Spleen (tissue), 11 donors: ENCODE data around the gene EP400. TPM values are rescaled to one million over a fixed set of nuclear protein-coding genes. Genes with fewer than 3 reads are reported as not detected.

Source experiments
- DNase-seq: peaks from one replicate; pipeline ENCODE4 v3.0.0-alpha.2; 2020
- H3K27ac ChIP-seq, 8 donors: fragments of 200-600 bp; sonication (generic) in 7 of 8; 1 replicate in 4 of 8; 2 replicates in 4 of 8; pipeline versions ENCODE4 v1.5.0 to v1.8.0; 2016 to 2021; ENCODE audit warnings: inconsistent platforms in 4 of 8, mild to moderate bottlenecking in 4 of 8, moderate library complexity in 1 of 8
- H3K27me3 ChIP-seq, 7 donors: fragments of 200-600 bp; sonication (generic) in 6 of 7; replicated peaks in 1 of 7; 1 replicate in 4 of 7; 2 replicates in 3 of 7; pipeline versions ENCODE4 v1.5.0 to v1.8.0; 2016 to 2021; ENCODE audit warnings: inconsistent platforms in 3 of 7, mild to moderate bottlenecking in 1 of 7
- H3K36me3 ChIP-seq, 6 donors: fragments of 200-600 bp; sonication (generic) in 5 of 6; 1 replicate in 4 of 6; 2 replicates in 2 of 6; pipeline versions ENCODE4 v1.5.0 to v1.8.0; 2016 to 2021; ENCODE audit warnings: inconsistent platforms in 2 of 6
- H3K4me1 ChIP-seq, 6 donors: fragments of 200-600 bp; sonication (generic) in 5 of 6; 1 replicate in 3 of 6; 2 replicates in 3 of 6; pipeline versions ENCODE4 v1.5.0 to v1.8.0; 2016 to 2021; ENCODE audit warnings: inconsistent platforms in 3 of 6
- H3K4me3 ChIP-seq, 8 donors: fragments of 200-600 bp; sonication (generic) in 7 of 8; 1 replicate in 4 of 8; 2 replicates in 4 of 8; pipeline versions ENCODE4 v1.5.0 to v1.8.0; 2016 to 2021; ENCODE audit warnings: inconsistent platforms in 4 of 8, mild to moderate bottlenecking in 4 of 8, moderate library complexity in 2 of 8
- H3K9me3 ChIP-seq, 8 donors: fragments of 200-600 bp; sonication (generic) in 7 of 8; 1 replicate in 4 of 8; 2 replicates in 4 of 8; pipeline versions ENCODE4 v1.5.0 to v1.8.0; 2016 to 2021; ENCODE audit warnings: inconsistent platforms in 4 of 8
- POLR2A ChIP-seq, 3 donors: fragments of 450-650 bp; IDR thresholded peaks; one replicate each; pipeline ENCODE4 v1.5.1; 2017; ENCODE audit warnings: antibody characterized with exemption in 3 of 3, mild to moderate bottlenecking in 1 of 3
- POLR2AphosphoS5 ChIP-seq, 3 donors: sonication (generic); formaldehyde crosslinking; IDR thresholded peaks; one replicate each; pipeline ENCODE4 v1.5.1; 2017; ENCODE audit warnings: antibody characterized with exemption in 3 of 3
- WGBS, 5 donors: extraction: QIAGEN DNeasy Blood & Tissue Kit in 3 of 5; methylation state at CpG; one replicate each; pipeline versions ENCODE4 v1.1.5 to v1.1.7; 2013 to 2018; 5-methylcytosine and 5-hydroxymethylcytosine counted together
- intact Hi-C: fragments of 100-400 bp; cut with DNase I; formaldehyde crosslinking; loops from one replicate; pipeline ENCODE4 v1.15.0; 2023; ENCODE audit warnings: low total_unique reads
- polyA plus RNA-seq, 3 donors: library from polyadenylated mRNA; stranded (reverse); fragments of 200-250 nt; gene quantifications; one replicate each; pipeline ENCODE4 v1.2.1, GENCODE V29; 2013
- total RNA-seq, 7 donors: library from RNA; depleted of rRNA in 3 of 7; stranded (reverse); fragments of >200 nt in 3 of 7; fragmentation: NEBNext Ultra II Directional in 4 of 7; extraction: Animal tissue kit (Norgen Biotek cat#: 25700) in 4 of 7; gene quantifications; one replicate each; pipeline versions ENCODE4 v1.1.0 to v1.2.1, GENCODE V29; 2016 to 2021
- TF ChIP-seq, protein P1 (sequence below), 11 experiments: fragments of 200-600 bp in 7 of 11; fragments of 450-650 bp in 4 of 11; sonication (generic) in 4 of 11; IDR thresholded peaks in 8 of 11; conservative IDR thresholded peaks in 3 of 11; 1 replicate in 7 of 11; 2 replicates in 4 of 11; pipeline versions ENCODE4 v1.4.0 to v1.8.0; 2016 to 2021; ENCODE audit warnings: antibody characterized with exemption in 11 of 11, inconsistent platforms in 4 of 11, mild to moderate bottlenecking in 1 of 11
- donor health status: healthy with polysubstance abuse.
- donor health status: DM: no; HTN: no; CAD: no; lungs with moderate emphysema.
- donor health status: DM: no; HTN: no; CAD: no.
- donor health status: Bipolar disorder and iron deficiency.
- donor health status: healthy.
- donor health status: DM: no; HTN: no; CAD: no.
- donor health status: DM: yes; HTN: yes; CAD: no.

EP400 gene
- total and polyA plus RNA-seq, 10 donors = 11.8 to 70.2 (median 45.6) TPM

DNA sequence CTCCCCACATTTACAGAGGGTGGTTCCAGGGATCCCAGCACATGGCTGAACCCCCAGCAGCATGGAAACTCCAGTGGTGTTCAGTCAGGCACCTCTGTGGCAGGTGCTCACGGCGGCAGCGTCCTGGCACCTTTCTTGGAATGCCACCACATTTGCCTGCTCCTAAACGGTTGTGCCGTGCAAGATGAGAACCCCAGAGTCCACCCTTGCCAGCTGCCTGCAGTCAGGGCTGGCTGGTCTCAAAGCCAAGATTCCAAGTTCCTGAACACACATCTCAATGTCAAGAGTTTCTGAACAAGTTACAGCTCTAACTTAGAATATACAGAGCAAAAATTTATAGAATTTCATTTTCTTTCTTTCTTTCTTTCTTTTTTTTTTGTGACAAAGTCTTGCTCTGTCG lies 155.7 kb downstream of the EP400 start:
- 93 to 96% (median 95%) methylated on average over 4 to 6 of the region's 6 CpGs for WGBS, 5 donors
- peaks cover 0 to 66% (median 27%) of the 10 kb centered on the region in 6 donors for H3K36me3 ChIP-seq
- intact Hi-C loops = no loop called here
- no peak for DNase-seq
- no peaks in the 10 kb centered on the region for H3K9me3 ChIP-seq
- H3K4me3 ChIP-seq = no peak overlapping the region
- no peaks in the 10 kb centered on the region for H3K4me1 ChIP-seq
- H3K27ac ChIP-seq = no peak overlapping the region
- no peaks in the 10 kb centered on the region for H3K27me3 ChIP-seq
- TF ChIP-seq POLR2AphosphoS5 (IDR thresholded peaks at IDR 0.05) (no peak), POLR2A (IDR thresholded peaks at IDR 0.05) (no peak)
- TF ChIP-seq, protein P1, sequence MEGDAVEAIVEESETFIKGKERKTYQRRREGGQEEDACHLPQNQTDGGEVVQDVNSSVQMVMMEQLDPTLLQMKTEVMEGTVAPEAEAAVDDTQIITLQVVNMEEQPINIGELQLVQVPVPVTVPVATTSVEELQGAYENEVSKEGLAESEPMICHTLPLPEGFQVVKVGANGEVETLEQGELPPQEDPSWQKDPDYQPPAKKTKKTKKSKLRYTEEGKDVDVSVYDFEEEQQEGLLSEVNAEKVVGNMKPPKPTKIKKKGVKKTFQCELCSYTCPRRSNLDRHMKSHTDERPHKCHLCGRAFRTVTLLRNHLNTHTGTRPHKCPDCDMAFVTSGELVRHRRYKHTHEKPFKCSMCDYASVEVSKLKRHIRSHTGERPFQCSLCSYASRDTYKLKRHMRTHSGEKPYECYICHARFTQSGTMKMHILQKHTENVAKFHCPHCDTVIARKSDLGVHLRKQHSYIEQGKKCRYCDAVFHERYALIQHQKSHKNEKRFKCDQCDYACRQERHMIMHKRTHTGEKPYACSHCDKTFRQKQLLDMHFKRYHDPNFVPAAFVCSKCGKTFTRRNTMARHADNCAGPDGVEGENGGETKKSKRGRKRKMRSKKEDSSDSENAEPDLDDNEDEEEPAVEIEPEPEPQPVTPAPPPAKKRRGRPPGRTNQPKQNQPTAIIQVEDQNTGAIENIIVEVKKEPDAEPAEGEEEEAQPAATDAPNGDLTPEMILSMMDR (IDR thresholded peaks at IDR 0.05 in 8 of 11, conservative IDR thresholded peaks at IDR 0.05 in 3 of 11) = no peak

DNA sequence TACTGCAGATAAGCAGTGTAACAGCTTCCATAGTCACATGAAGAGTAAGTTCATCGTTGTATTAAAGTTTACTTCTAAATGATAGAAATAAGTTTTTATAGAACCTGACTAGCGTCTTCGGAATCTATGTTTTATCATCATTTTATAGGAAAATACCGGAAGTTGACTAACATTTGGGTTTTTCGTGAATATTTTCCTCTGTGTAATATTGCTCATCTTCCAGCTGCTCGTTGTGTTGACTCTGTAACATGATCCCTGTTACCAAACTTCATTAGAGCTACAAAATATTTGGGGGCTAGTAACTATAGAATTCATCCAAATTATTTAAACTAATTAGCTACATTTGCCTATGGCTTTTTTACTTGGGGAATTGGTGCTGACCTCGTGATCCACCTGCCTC lies 157.2 kb downstream of the EP400 start:
- intact Hi-C loops = no loop called here
- Histone ChIP-seq H3K27ac (no peak overlapping the region), H3K36me3 (peaks cover 0 to 69% (median 37%) of the 10 kb centered on the region in 6 donors), H3K4me1 (no peaks in the 10 kb centered on the region), H3K4me3 (no peak overlapping the region), H3K9me3 (no peaks in the 10 kb centered on the region), H3K27me3 (no peaks in the 10 kb centered on the region)
- TF ChIP-seq, protein P1 (IDR thresholded peaks at IDR 0.05 in 8 of 11, conservative IDR thresholded peaks at IDR 0.05 in 3 of 11) = no peak
- no peak for TF ChIP-seq POLR2AphosphoS5 (IDR thresholded peaks at IDR 0.05)
- TF ChIP-seq POLR2A (IDR thresholded peaks at IDR 0.05) = no peak
- DNase-seq = no peak
- WGBS, 5 donors = 94 to 98% (median 96%) methylated on average over 7 of the region's 7 CpGs

DNA sequence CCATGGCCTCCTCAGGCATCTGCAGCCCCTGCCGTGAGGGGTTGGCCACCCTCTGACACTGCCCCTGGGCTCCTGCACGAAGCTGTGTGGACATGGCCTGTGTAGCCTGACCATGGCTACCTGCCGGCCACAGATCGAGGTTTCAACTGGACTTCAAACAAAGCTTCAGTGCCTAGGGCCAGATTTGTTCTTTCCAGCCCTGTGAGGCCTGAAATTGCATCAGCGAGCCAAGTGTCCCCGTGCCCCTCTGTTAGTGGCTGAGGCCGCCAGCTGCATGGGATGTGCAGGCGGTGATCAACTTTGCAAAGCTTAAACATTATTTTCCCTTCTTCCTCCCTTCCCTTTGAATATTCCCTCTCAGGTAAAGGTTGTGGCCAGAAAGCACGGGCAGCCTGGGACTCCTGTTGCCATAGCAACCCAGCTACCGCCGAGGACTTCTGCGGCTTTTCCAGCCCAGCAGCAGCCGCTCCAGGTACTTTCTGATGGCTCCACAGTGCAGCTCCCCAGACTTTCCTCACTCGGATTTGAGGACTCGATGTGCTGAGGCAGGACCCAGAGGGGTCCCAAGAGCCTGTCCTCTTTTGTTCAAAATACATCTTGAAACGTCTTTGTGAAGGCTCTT lies 158.6 kb downstream of the EP400 start:
- TF ChIP-seq, protein P1 (IDR thresholded peaks at IDR 0.05 in 8 of 11, conservative IDR thresholded peaks at IDR 0.05 in 3 of 11) = no peak
- TF ChIP-seq POLR2A (IDR thresholded peaks at IDR 0.05) (no peak), POLR2AphosphoS5 (IDR thresholded peaks at IDR 0.05) (no peak)
- intact Hi-C loops = no loop called here
- H3K9me3 ChIP-seq = no peaks in the 10 kb centered on the region
- peaks cover 0 to 81% (median 41%) of the 10 kb centered on the region in 6 donors for H3K36me3 ChIP-seq
- H3K4me3 ChIP-seq = no peak overlapping the region
- WGBS, 5 donors = 91 to 97% (median 92%) methylated on average over 16 of the region's 16 CpGs
- no peaks in the 10 kb centered on the region for H3K4me1 ChIP-seq
- no peak for DNase-seq
- H3K27ac ChIP-seq = no peak overlapping the region
- H3K27me3 ChIP-seq = no peaks in the 10 kb centered on the region

DNA sequence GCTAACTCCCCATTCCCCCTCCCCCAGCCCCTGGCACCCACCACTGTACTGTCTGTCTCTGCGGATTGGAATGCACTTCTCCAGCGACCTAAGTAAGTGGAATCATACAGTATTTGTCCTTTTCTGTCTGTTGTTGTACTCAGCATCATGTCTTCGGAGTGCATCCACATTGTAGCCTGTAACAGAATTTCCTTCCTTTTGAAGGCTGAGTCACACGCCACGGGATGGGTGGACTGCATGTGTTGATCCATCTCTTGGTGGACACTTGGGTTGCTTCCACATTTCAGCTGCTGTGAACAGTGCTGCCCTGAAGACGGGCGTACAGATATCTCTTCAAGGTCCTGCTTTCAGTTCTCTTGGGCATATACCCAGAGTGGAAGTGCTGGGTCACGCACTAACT lies 160.0 kb downstream of the EP400 start:
- peaks cover 0 to 90% (median 50%) of the 10 kb centered on the region in 6 donors for H3K36me3 ChIP-seq

More for the DNA sequence above, 160.0 kb downstream of the EP400 start:
- WGBS, 5 donors = 86 to 92% (median 87%) methylated on average over 8 of the region's 8 CpGs
- H3K4me3 ChIP-seq = no peak overlapping the region
- H3K27ac ChIP-seq = no peak overlapping the region
- H3K9me3 ChIP-seq = no peaks in the 10 kb centered on the region
- DNase-seq = no peak
- H3K27me3 ChIP-seq = no peaks in the 10 kb centered on the region
- intact Hi-C loops = no loop called here
- TF ChIP-seq, protein P1 (IDR thresholded peaks at IDR 0.05 in 8 of 11, conservative IDR thresholded peaks at IDR 0.05 in 3 of 11) = no peak
- TF ChIP-seq POLR2A (IDR thresholded peaks at IDR 0.05) (no peak), POLR2AphosphoS5 (IDR thresholded peaks at IDR 0.05) (no peak)
- no peaks in the 10 kb centered on the region for H3K4me1 ChIP-seq
